ENCODE measurements around the gene SETBP1.
"Not testable (repeated sequence)": the region's sequence is repeated elsewhere in the genome, so short reads cannot be mapped to it uniquely, and the experiment has no call there.

The SETBP1 gene

DNA sequence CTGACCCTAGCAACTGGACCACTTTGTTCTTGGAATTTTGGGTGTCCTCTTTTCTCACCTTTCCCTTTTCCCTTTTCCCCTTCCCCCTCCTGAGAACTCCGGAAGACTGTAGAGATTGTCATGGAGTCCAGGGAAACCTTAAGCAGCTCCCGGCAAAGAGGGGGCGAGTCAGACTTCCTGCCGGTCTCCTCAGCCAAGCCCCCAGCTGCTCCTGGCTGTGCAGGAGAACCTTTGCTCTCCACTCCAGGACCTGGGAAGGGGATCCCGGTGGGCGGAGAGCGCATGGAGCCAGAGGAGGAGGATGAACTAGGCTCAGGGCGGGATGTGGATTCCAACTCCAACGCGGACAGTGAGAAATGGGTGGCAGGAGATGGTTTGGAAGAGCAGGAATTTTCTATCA lies 20.5 kb downstream of the SETBP1 start:
- H3K27ac ChIP-seq, result no peak overlapping the region
- DNase-seq (ENCODE audit: low read depth, low spot score), result no peak

DNA sequence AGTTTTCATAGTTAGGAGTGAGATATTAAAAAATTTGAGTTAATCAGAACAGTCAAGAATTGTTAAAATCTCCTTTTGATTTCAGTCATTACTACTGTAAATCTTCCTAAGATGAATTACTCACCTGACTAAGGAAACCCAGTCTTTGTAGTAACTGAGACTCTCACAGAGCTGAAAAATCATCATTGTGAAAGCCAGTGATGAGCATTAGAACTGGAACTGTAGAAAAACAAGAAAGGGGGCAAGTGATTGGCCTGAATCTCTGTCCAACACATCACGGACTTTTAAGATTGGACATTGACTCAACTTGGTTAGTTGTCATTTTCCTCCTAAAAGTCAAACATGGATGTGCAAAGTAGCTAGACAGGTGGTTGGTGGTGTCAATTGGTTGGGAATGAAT lies 21.9 kb downstream of the SETBP1 start:
- no peak overlapping the region for H3K27ac ChIP-seq
- no peak for DNase-seq (ENCODE audit: low read depth, low spot score)

DNA sequence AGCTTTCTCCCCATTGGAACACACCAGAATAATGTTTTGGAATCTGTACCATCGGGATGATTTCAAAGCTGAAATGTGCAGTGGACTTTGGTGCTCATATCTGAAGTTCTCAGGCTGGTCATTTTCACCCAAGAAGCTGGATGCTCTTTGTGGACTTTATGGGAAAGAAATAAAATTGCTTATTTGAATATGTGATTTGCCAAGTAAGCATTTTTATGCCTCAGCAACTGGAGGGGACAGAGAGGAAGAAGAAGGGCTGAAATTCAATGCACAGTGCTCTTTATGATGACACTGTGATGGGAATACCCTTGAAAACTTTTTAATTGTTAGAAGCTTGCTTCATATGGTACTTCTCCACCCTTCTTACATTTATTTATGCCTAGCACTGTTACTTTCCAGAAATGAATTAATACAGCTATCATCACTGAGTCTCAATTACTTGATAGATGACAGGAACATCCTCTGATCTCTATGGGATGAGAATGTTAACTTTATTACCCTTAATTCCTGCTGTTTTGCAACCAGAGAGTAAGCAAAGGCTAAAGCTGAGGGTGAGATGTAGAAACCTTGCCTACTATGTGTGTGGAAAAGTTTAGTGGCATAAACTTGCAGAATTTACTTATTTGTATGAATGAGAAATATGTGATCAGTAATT lies 23.6 kb downstream of the SETBP1 start:
- no peak for DNase-seq (ENCODE audit: low read depth, low spot score)
- H3K27ac ChIP-seq, result no peak overlapping the region

DNA sequence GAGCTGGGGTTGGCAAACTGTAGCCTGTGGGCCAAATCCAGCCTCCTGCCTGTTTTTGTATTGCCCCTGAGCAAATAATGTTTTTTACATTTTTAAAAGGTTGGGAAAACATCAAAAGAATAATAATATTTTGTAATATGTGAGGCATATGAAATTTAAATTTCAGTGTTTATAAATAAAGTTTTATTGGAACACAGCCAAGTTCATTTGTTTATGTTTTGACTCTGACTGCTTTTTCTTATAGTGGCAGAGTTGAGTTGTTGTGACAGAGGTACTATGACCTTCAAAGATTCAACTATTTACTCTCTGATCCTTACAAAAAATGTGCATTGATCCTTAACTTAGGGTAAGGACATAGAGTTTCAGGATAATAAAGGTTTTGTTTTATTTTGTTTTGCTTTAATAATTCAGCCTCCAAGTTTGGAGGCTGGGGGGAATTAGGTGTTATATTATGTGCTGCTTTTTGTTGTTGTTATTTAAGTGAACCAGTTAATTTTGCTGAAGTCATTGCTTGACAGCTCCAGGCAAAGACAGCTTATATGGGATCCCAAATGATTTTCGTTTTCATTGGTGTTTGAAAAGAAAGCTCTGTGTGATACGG lies 24.5 kb downstream of the SETBP1 start:
- no peak overlapping the region for H3K27ac ChIP-seq

DNA sequence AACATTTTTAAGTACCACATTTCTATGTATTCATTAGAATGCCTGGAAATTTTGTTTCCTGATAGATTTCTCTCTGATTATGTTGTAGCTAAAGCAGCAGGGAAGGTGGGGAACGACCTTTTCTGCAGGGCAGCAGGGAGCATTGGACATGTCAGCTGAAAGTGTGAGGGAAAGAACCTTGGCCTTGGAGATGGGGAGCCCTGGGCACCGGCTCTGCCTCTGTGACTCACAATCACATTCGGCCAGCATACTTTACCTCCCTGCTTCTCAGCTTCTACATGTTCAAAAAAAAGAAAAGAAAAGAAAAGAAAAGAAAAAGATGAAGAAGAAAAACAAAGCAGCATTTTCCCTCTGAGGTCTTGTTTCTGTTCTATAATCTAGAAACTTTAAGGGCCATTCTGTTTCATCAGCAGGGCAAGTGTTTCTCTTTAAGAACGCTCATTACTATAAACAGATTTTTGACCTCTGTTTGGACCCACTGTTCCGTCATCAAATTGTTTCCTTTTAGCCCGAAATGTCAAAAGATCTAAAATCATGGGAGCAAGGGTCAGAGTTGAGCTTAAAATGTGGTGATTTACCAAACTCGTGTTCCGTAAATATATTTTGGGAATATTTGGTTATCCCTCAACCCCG lies 27.9 kb downstream of the SETBP1 start:
- no peak for DNase-seq (ENCODE audit: low read depth, low spot score)
- no peak overlapping the region for H3K27ac ChIP-seq

More for the DNA sequence above, 24.5 kb downstream of the SETBP1 start:
- DNase-seq (ENCODE audit: low read depth, low spot score), result no peak

DNA sequence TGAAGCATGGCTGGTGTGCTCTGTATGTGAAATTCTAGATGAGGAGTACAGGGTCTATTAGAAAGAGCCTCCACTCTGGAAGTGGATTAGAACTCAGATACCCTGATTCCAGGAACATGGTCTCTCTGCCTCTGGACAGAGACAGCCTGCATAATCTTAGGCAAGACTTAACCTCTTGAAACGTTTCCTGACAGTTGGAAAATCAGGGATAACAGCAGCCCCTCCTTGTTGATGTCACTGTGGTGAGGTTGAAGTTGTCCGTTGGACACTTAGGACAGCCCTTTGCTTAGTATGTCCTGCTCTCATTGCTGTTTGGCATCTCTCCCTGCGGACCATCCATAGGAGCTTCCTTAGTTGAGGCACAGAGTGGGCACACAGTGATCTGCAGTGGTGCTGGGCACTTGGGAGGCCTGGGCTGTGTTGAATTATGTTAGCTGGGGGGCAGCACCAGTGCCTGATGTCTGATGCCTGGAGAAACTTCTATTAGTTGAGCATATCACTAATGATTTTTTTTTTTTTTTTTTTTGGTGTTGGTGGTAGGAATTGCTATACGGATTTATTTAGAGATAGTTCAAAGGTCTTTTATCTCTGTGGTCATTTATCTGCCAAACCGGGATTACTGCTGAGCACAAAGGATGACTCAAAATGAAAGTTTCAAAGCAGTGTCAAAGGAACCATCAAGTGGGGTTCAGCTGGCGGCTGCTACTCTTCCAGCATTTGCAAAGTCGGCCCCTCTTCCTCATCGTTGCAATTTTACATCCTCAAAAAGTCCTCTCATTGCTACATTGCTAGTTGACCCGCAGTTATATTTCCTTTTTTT lies 28.8 kb downstream of the SETBP1 start:
- H3K27ac ChIP-seq, result no peak overlapping the region
- DNase-seq (ENCODE audit: low read depth, low spot score), result no peak

DNA sequence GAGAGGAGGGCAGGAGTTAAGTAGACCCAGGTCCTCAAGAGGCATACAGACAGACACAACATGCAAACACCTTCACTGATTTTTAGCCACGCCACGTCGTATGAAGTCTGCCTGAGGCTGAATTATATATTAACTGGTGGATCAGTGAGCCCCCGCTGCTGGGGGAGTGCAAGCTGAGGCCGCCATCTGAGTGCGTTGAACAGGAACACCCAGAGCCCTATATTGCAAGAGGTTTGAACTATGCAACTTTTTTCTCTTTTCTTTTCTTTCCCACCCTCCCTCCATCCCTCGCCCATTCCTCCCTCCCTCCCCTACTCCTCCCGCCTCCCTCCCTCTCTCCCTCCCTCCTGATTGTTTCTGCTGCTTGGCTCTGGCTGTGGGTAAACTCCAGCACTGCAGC lies 30.2 kb downstream of the SETBP1 start:
- DNase-seq (ENCODE audit: low read depth, low spot score), result no peak
- H3K27ac ChIP-seq, result no peak overlapping the region

DNA sequence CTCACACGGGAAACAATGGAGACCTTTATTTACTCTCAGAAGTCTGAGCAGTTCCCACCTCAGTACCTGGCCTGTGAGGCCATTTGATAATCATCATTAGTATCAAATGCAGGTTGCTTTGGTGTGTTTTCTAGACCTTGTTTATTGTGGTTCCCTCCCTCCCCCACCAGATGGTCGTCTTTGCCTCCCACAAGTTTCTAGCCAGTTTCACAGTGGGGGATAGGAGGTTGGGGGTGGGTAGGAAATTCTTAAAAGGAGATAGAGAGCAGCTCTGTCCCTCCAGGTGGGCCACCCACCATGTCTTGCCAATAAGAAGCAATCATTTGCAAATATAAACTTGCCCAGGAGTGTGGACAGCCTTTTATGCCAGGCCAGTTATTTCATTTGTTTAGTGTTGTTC lies 31.3 kb downstream of the SETBP1 start:
- DNase-seq (ENCODE audit: low read depth, low spot score), result no peak
- no peak overlapping the region for H3K27ac ChIP-seq

DNA sequence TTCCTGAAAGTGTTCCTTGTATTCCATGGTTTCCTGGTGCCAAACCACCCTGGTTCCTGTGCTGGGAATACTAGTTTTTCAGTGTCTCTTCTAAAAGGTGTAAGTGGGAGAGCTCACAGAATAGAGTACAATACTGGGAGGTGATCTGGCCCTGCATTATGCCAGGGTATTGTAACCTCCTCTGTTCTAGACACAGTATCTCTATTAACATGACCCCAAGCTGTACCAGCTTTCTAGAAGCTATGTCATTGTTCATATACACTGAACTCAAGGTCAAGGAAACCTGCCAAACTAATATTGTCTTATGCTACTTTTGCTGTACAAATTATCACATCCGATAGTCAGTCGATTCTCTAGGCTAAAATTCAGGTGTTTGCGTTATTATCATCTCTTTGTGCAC lies 32.7 kb downstream of the SETBP1 start:
- DNase-seq (ENCODE audit: low read depth, low spot score), result no peak
- no peak overlapping the region for H3K27ac ChIP-seq

DNA sequence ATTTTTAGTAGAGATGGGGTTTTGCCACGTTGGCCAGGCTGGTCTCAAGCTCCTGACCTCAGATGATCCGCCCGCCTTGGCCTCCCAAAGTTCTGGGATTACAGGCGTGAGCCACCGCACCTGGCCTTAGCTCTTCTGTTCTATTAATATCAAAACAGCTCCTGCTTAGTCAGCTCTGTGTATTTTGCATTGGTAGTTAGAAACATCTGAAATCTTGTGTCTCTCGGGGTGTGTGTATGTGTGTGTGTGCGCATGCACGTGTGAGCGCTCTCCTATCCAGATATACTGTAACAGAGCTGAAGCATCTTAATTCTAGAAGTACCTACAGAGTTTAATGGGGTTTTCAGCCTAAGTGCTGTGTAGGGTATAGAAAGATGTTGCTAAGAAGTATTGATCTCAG lies 33.7 kb downstream of the SETBP1 start:
- no peak for DNase-seq (ENCODE audit: low read depth, low spot score)
- no peak overlapping the region for H3K27ac ChIP-seq

DNA sequence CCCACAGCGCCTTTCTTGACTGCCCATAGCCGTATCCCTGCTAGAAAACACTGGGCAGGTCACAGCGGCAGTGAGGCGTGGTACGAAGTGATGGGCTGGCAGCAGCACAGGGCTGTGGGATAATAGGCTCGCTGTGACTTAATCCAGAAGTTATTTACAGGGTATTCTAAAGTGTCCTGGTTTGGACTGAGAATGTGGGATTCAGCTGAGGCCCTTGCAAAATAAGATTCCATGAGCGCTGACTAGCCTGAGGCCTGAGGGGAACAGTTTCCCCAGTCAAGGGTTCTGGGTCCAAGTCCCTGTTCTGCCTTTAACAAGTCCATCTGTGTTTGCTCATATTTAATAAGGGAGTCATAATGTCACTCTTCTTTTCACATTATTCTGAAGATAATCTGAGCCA lies 34.6 kb downstream of the SETBP1 start:
- H3K27ac ChIP-seq, result peak overlapping the region; percentile 64
- DNase-seq (ENCODE audit: low read depth, low spot score), result no peak

DNA sequence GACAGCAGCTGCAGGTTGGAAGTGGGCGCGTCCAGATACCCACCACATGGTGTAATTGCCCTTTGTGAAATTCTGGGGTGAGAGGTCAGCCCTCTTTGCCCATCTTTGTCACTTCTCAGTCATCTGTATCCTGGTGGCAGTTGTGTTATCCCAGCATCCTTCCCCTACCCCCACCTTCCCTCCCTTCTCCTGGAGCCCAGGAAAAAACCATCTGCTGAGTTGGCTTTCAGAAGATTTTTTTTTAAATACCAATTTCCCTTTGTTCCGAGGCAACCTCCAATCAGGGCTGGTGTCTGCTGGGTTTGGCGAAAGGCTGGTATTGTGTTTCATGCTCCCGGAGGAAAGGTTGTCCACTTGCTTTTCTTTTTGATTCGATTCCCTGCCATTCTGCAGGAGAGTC lies 35.2 kb downstream of the SETBP1 start:
- peak overlapping the region; percentile 64 for H3K27ac ChIP-seq
- no peak for DNase-seq (ENCODE audit: low read depth, low spot score)

DNA sequence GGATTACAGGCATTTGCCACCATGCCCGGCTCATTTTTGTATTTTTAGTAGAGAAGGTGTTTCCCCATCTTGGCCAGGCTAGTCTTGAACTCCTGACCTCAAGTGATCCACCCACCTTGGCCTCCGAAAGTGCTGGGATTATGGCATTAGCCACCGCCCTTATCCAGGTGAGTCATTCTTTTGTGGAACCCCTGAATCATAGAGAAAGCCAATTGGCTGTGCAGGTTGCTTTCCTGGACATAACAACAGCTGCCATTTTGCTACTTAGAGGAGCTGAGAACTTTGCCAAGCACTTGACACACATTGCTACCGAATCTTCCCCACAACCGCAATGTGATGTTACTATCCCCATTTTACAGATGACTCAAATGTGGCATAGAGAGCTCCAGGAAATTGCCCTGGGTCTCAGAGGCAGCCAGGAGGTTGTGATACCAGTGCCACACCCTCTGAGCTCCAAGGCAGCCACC lies 36.0 kb downstream of the SETBP1 start:
- peak; percentile 49 for DNase-seq (ENCODE audit: low read depth, low spot score)
- H3K27ac ChIP-seq, result peak overlapping the region; percentile 64

DNA sequence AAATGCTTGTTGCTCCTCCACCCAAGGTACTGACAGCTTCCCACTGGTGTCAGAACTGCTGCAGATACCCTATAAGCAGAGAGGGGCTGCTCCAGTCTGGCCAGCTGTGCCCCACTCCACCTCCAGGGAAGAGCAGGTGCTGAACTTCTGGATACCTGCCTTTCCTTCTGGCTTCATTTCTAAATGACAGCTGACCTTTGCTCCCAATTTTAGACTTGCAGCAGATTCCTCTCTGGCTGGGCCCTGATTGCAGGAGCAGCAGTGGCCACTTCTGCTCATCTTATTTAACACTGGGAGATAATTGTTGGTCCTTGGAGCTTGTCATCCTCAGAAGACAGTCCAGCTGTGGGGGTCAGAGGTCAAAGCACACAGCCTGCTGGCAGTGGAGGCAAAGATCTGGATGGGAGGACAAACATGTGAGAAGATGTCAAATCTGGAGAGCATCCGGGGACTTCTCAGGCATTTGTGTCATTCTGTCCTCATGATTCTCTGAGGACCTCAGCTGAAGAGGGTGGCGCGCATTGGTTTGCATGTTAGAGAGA lies 38.9 kb downstream of the SETBP1 start:
- H3K27ac ChIP-seq, result no peak overlapping the region
- no peak for DNase-seq (ENCODE audit: low read depth, low spot score)

DNA sequence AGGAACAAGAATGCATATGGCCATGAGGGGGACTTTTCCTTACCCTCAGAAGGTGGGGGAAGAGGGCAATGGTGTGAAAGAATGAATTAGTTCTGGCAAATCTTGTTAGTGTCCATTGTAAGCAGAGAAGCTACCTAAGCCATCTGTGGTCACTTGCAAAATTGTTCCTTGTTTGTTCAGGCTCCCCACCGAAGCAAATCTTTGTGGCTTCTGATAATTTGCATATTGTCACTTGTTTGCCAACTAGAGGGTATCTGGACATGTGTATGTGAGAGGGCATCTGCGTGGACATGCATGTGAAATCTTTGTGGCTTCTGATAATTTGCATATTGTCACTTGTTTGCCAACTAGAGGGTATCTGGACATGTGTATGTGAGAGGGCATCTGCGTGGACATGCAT lies 41.1 kb downstream of the SETBP1 start:
- not testable (repeated sequence) for DNase-seq (ENCODE audit: low read depth, low spot score); H3K27ac ChIP-seq

DNA sequence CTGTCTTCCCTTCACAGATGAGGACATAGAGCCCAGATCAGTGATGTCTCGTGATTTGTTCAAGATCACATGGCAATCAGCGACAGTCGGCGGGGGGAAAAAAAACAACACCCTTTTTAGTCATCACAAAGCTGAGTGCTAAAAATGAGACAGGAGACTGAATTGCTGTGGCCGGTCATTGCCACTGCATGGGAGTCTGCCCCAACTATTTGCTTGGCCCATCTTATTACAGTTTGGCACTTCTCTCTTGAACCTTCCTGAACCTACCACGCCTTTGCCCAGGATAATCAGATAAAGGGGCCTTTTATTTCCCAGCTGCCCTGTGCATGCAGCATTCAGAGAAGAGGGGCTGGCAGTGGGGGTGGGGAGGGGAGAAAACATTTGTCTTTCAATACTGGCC lies 42.7 kb downstream of the SETBP1 start:
- no peak overlapping the region for H3K27ac ChIP-seq
- DNase-seq (ENCODE audit: low read depth, low spot score), result no peak

DNA sequence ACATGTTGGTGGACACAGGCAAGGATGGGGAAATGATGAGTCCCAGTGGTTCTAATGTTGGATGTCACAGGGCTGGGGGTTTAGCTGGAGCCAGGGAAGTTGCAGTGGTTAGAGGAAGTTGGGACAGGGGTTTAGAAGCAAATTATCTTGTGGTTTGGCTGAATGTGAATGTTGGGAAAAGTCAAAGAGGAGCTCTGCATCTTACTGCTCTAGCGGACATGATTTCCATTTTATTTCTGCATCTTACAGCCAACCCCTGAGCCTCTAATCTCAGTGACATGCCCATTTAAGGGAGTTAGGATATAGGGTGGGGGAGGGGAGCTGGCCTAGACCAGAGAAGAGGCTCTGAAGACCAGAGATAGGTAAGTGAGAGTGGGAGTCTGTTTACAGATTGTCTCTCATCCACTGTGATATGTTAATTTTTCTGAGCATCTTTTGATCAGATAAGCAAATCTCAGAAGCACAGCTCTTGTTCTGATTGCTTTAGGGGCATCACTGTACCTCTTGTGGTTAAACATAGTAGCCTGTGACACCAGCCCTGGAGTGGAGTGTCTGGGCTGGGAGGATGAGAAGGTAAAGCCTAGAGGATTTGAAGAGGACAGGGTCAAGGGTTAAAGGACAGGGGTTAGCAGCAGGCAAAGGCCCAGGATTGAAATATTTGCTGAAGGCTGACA lies 43.6 kb downstream of the SETBP1 start:
- DNase-seq (ENCODE audit: low read depth, low spot score), result no peak

DNA sequence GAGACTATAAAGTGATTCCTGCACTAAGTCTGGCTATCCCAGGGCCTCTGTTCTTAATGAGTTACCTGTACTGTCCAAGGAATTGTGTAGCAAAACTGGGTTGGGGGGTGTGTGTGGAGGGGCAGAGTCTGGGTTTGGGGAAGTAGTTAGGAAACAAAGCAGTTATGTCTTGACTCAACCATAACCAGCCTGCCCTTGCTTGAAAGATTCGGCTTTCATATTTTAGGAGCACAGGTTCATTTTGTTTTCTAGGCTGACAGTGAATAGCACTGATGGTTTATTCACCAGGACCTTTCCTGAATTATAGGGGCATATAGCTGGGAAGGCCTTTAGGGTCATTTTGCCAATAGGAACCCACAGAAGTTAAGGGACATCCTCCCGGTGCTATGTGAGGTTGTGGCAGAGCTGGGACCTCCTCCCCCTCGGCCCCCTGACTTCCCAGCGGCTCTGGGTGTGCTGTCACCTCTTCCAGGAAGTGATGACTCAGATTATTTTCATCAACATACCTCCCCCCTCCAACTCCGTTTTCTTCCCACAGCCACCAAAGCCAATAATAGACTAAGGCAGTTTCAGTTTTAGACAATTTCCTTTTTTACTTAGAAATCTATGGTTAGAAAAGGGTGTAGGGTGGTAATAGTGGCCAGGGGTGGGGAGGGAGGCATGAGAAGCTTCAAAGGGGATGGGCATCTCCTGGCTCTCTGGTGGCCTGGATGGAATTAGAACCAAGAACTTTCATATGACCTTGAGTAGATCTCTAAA lies 44.8 kb downstream of the SETBP1 start:
- no peak for DNase-seq (ENCODE audit: low read depth, low spot score)
- H3K27ac ChIP-seq, result peak overlapping the region; percentile 45

More for the DNA sequence above, 43.6 kb downstream of the SETBP1 start:
- H3K27ac ChIP-seq, result no peak overlapping the region

DNA sequence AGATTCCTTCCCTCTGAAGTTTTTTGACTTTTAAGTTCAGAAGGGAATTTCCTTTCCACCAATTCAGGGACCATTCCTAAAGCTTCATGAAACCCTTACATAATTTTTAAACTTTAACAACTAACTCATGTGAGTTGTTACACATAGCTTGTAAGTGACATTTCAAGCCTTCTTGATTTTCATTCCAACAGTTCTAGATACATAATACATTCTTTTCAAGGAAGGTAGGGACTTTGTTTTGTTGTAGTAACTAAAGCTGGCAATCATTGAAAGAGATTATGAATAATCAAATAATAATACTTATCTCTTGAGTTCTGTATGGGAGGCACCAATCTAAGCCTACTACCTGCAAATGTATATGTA lies 45.4 kb downstream of the SETBP1 start:
- H3K27ac ChIP-seq, result peak overlapping the region; percentile 45
- DNase-seq (ENCODE audit: low read depth, low spot score), result no peak
